GM12878 (cell line): ENCODE results near the gene ANP32E. TPM values are rescaled to one million over a fixed set of nuclear protein-coding genes. Genes with fewer than 3 reads are reported as not detected.
"Not testable (repeated sequence)": the region's sequence is repeated elsewhere in the genome, so short reads cannot be mapped to it uniquely, and the experiment has no call there.

Experiments
- ATAC-seq: fragments of 200-7000 bp; cut with Tn5 transposase; 3 replicates; pipeline ENCODE4 v1.9.1; 2020; ENCODE audit warnings: mild to moderate bottlenecking, moderate library complexity
- BruUV-seq: library from RNA; stranded (reverse); fragments of 400-500 nt; replicated peaks from 2 replicates; lab custom pipeline; 2021; lab: Mats Ljungman, UMichigan
- CTCF ChIA-PET: fragments of 300-600 bp; sonication (Branson Sonifier 250); formaldehyde crosslinking; extraction: SDS; loops from one replicate; lab custom pipeline; 2021; ENCODE audit warnings: inconsistent platforms; lab: Yijun Ruan, JAX
- POLR2A ChIA-PET: fragments of 350-600 bp; formaldehyde crosslinking; extraction: SDS; loops from one replicate; lab custom pipeline; 2021; ENCODE audit warnings: inconsistent platforms; lab: Charles Lee
- RAD21 ChIA-PET: fragments of 300-600 bp; sonication (Branson Sonifier 250); formaldehyde crosslinking; loops from one replicate; lab custom pipeline; 2023; ENCODE audit warnings: antibody characterized with exemption; ENCODE audit not compliant: unreplicated experiment; lab: Charles Lee
- SMC1A ChIA-PET: fragments of 300-600 bp; sonication (Branson Sonifier 250); formaldehyde crosslinking; loops from one replicate; lab custom pipeline; 2023; ENCODE audit not compliant: unreplicated experiment, uncharacterized antibody; lab: Charles Lee
- DNase-seq: peaks from one replicate; pipeline ENCODE4 v3.0.0-alpha.2; 2011; ENCODE audit warnings: low read depth, low spot score
- FAIRE-seq: peaks from 3 replicates; lab custom pipeline; 2011; peaks lifted over from hg19 to GRCh38; lab: Jason Lieb, UNC
- H2AFZ ChIP-seq: 2 replicates; pipeline ENCODE4 v1.6.0; 2011; ENCODE audit warnings: low read depth, low read length, control low read depth; ENCODE audit not compliant: control insufficient read depth
- H3K27ac ChIP-seq: 2 replicates; pipeline ENCODE4 v1.5.1; 2011; ENCODE audit warnings: control low read depth; ENCODE audit not compliant: control insufficient read depth, insufficient read depth
- H3K27me3 ChIP-seq, 2 experiments: replicated peaks in 1 of 2; 2 replicates each; pipeline versions ENCODE4 v1.6.0 to v1.6.1; 2011; ENCODE audit warnings: low read length in 1 of 2; ENCODE audit not compliant: control insufficient read depth in 2 of 2, insufficient read depth in 2 of 2
- H3K36me3 ChIP-seq, 2 experiments: 2 replicates each; pipeline ENCODE4 v1.5.1; 2011; ENCODE audit warnings: low read length in 1 of 2; ENCODE audit not compliant: control insufficient read depth in 2 of 2, insufficient read depth in 2 of 2
- H3K4me1 ChIP-seq: 2 replicates; pipeline ENCODE4 v1.6.1; 2011; ENCODE audit warnings: mild to moderate bottlenecking, low read length, moderate library complexity, mixed read lengths; ENCODE audit not compliant: control insufficient read depth, insufficient read depth
- H3K4me2 ChIP-seq: 2 replicates; pipeline ENCODE4 v1.6.0; 2011; ENCODE audit warnings: control low read depth; ENCODE audit not compliant: control insufficient read depth, insufficient read depth
- H3K4me3 ChIP-seq: fragments of 200-600 bp; sonication (generic); 2 replicates; pipeline ENCODE4 v1.5.1; 2016
- H3K79me2 ChIP-seq: 2 replicates; pipeline ENCODE4 v1.6.0; 2011; ENCODE audit warnings: low read length; ENCODE audit not compliant: control insufficient read depth, insufficient read depth
- H3K9ac ChIP-seq: 2 replicates; pipeline ENCODE4 v1.8.0; 2011; ENCODE audit warnings: low read length, control low read depth, mixed read lengths; ENCODE audit not compliant: control insufficient read depth, insufficient read depth
- H3K9me3 ChIP-seq: replicated peaks from 3 replicates; pipeline ENCODE4 v1.5.1; 2011; ENCODE audit warnings: mild to moderate bottlenecking, low read length; ENCODE audit not compliant: control insufficient read depth, insufficient read depth
- H4K20me1 ChIP-seq: 2 replicates; pipeline ENCODE4 v1.6.0; 2011; ENCODE audit not compliant: control insufficient read depth, insufficient read depth
- BHLHE40 ChIP-seq, 2 experiments: fragments of 450-650 bp in 1 of 2; IDR thresholded peaks; 2 replicates each; pipeline ENCODE4 v1.6.1; 2011 to 2017; ENCODE audit warnings: low read depth in 2 of 2, borderline replicate concordance in 1 of 2, improper control_type of control experiment in 1 of 2, low read length in 1 of 2, mild to moderate bottlenecking in 1 of 2
- REST ChIP-seq: IDR thresholded peaks from 2 replicates; pipeline ENCODE4 v1.6.1; 2012; ENCODE audit warnings: mild to moderate bottlenecking, low read depth, low read length
- ZNF592 ChIP-seq: fragments of 450-650 bp; IDR thresholded peaks from 2 replicates; pipeline ENCODE4 v1.6.1; 2017; ENCODE audit warnings: mild to moderate bottlenecking, moderate library complexity
- WGBS: methylation state at CpG from one replicate; pipeline ENCODE4 v1.1.6; 2016; ENCODE audit warnings: low lambda C conversion rate; ENCODE audit not compliant: insufficient replicate concordance, insufficient coverage; ENCODE audit errors: missing lambda C conversion rate; 5-methylcytosine and 5-hydroxymethylcytosine counted together
- in situ Hi-C: fragments of 300-500 bp; cut with MboI; formaldehyde crosslinking; loops from 9 replicates; pipeline ENCODE4 v1.14.3; 2018; ENCODE audit warnings: mixed read lengths
- intact Hi-C: fragments of 100-400 bp; cut with micrococcal nuclease; formaldehyde crosslinking; loops from one replicate; pipeline ENCODE4 v1.14.2; 2022; ENCODE audit not compliant: unreplicated experiment
- polyA plus RNA-seq, 11 experiments: library from polyadenylated mRNA; depleted of rRNA in 4 of 11; unstranded in 6 of 11; stranded (reverse) in 5 of 11; fragments of >200 nt; fragmentation: Nextera tagmentation in 4 of 11; fragmentation: Illumina TruSeq in 1 of 11; extraction: Ambion mirVana in 4 of 11; extraction: Trizol in 1 of 11; gene quantifications; 1 replicate in 1 of 11; 2 replicates in 10 of 11; pipeline versions ENCODE4 v1.2.1 to v1.2.3, GENCODE V29; 2011 to 2016; ENCODE audit warnings: inconsistent platforms in 2 of 11, missing spikeins in 2 of 11, low read depth in 1 of 11
- total RNA-seq, 4 experiments: library from RNA; depleted of rRNA in 3 of 4; stranded (reverse); fragments of >200 nt in 3 of 4; fragmentation: Illumina TruSeq in 1 of 4; extraction: Trizol in 1 of 4; gene quantifications; 2 replicates each; pipeline versions ENCODE4 v1.2.1 to v1.2.3, GENCODE V29; 2013 to 2021

The ANP32E gene
- total and polyA plus RNA-seq, 10 of the 15 experiments (the other 5 are each of a cell fraction or from before 2014, with no cell fraction given), result 59.2 to 250 (median 121) TPM

- no peak for TF ChIP-seq REST
- no peak for TF ChIP-seq ZNF592
- TF ChIP-seq BHLHE40 (IDR thresholded peaks at IDR 0.05; ENCODE audit: borderline replicate concordance in 1 of 2, low read depth in 2 of 2, low read length in 1 of 2), result no peak
- TF ChIP-seq, all 136 proteins: peak for 0
Measured at GRCh38 chr1:150210091-150210490, 25.8 kb downstream of the ANP32E start (continued).

- H3K4me3 ChIP-seq, CTCF ChIA-PET, BruUV-seq, ATAC-seq, in situ Hi-C loops, H3K27ac ChIP-seq, H3K27me3 ChIP-seq, H4K20me1 ChIP-seq, DNase-seq, H3K9ac ChIP-seq, H3K4me2 ChIP-seq, H2AFZ ChIP-seq, SMC1A ChIA-PET, intact Hi-C loops, H3K4me1 ChIP-seq, H3K79me2 ChIP-seq, FAIRE-seq, H3K36me3 ChIP-seq, H3K9me3 ChIP-seq: not testable (repeated sequence)
- RAD21 ChIA-PET, result interaction anchor here (0.5 kb wide), 1 partner anchor 225 kb away, joined by 3 read pairs; no protein-coding TSS in a partner anchor
- POLR2A ChIA-PET, result interaction anchor here (0.6 kb wide), 1 partner anchor 92 kb away, joined by 4 read pairs; no protein-coding TSS in a partner anchor
- 80% methylated on average over 6 of the region's 6 CpGs for WGBS
Measured at GRCh38 chr1:150208460-150208859, 27.5 kb downstream of the ANP32E start.
